HG03378 (cell line): ENCODE results near the gene THUMPD2.
A peak's percentile ranks its signal among the peaks of the same experiment; 100 is the strongest.

ENCODE experiments used
- ATAC-seq: cut with Tn5 transposase; IDR thresholded peaks from one replicate; pipeline ENCODE4 v1.9.1; 2021; ENCODE audit warnings: mild to moderate bottlenecking, moderate library complexity; ENCODE audit not compliant: unreplicated experiment

The THUMPD2 gene

GRCh38 chr2:39757156-39757555 lies 21.9 kb downstream of the THUMPD2 start:
- ATAC-seq: no peak

- ATAC-seq: no peak
Measured at GRCh38 chr2:39755466-39755865, 23.6 kb downstream of the THUMPD2 start.

- ATAC-seq: no peak
Measured at GRCh38 chr2:39743269-39743776, 35.7 kb downstream of the THUMPD2 start.

- no peak for ATAC-seq
Measured at GRCh38 chr2:39741871-39742270, 37.2 kb downstream of the THUMPD2 start.

- no peak for ATAC-seq
Measured at GRCh38 chr2:39739386-39739785, 39.7 kb downstream of the THUMPD2 start.

GRCh38 chr2:39738936-39739335 lies 40.1 kb downstream of the THUMPD2 start:
- no peak for ATAC-seq

- ATAC-seq: no peak
Measured at GRCh38 chr2:39737661-39738060, 41.4 kb downstream of the THUMPD2 start.

- ATAC-seq: no peak
Measured at GRCh38 chr2:39736640-39737039, 42.4 kb downstream of the THUMPD2 start.

- ATAC-seq: no peak
Measured at GRCh38 chr2:39735648-39736047, 43.4 kb downstream of the THUMPD2 start.

- no peak for ATAC-seq
Measured at GRCh38 chr2:39734445-39734844, 44.6 kb downstream of the THUMPD2 start.

GRCh38 chr2:39733070-39733674 lies 45.9 kb downstream of the THUMPD2 start:
- no peak for ATAC-seq

- ATAC-seq: no peak
Measured at GRCh38 chr2:39732482-39732881, 46.6 kb downstream of the THUMPD2 start.

- no peak for ATAC-seq
Measured at GRCh38 chr2:39731546-39731945, 47.5 kb downstream of the THUMPD2 start.

- ATAC-seq: peak; percentile 63
Measured at GRCh38 chr2:39730685-39731302, 48.3 kb downstream of the THUMPD2 start.

- no peak for ATAC-seq
Measured at GRCh38 chr2:39730276-39730675, 48.8 kb downstream of the THUMPD2 start.

GRCh38 chr2:39728941-39729351 lies 50.1 kb downstream of the THUMPD2 start:
- ATAC-seq: peak; percentile 39

- ATAC-seq: peak; percentile 61
Measured at GRCh38 chr2:39728085-39728484, 51.0 kb downstream of the THUMPD2 start.

- ATAC-seq: no peak
Measured at GRCh38 chr2:39725401-39725800, 53.7 kb downstream of the THUMPD2 start.

GRCh38 chr2:39724828-39725144 lies 54.3 kb downstream of the THUMPD2 start:
- no peak for ATAC-seq

GRCh38 chr2:39723946-39724827 lies 54.9 kb downstream of the THUMPD2 start:
- no peak for ATAC-seq

- ATAC-seq: no peak
Measured at GRCh38 chr2:39723497-39723896, 55.6 kb downstream of the THUMPD2 start.

- no peak for ATAC-seq
Measured at GRCh38 chr2:39720970-39721369, 58.1 kb downstream of the THUMPD2 start.
